Epidermal melanocyte (primary cell): ENCODE results near the gene ATXN1.

Experiments
- DNase-seq: peaks from one replicate; pipeline ENCODE4 v3.0.0; 2011; ENCODE audit warnings: low spot score; ENCODE audit not compliant: insufficient read length

Gene ATXN1

GRCh38 chr6:16504609-16505008 is 256.7 kb downstream of the ATXN1 start:
- no peak for DNase-seq

GRCh38 chr6:16503970-16504415 is 257.3 kb downstream of the ATXN1 start:
- DNase-seq, result no peak

GRCh38 chr6:16503241-16503775 is 258.0 kb downstream of the ATXN1 start:
- no peak for DNase-seq

GRCh38 chr6:16498957-16499356 is 262.3 kb downstream of the ATXN1 start:
- DNase-seq, result no peak

GRCh38 chr6:16498237-16498636 is 263.0 kb downstream of the ATXN1 start:
- DNase-seq, result no peak

GRCh38 chr6:16496991-16497801 is 264.1 kb downstream of the ATXN1 start:
- DNase-seq, result no peak

GRCh38 chr6:16496210-16496609 is 265.1 kb downstream of the ATXN1 start:
- no peak for DNase-seq

- no peak for DNase-seq
Observed at GRCh38 chr6:16494793-16495192, 266.5 kb downstream of the ATXN1 start.

GRCh38 chr6:16493802-16494201 is 267.5 kb downstream of the ATXN1 start:
- DNase-seq, result no peak

GRCh38 chr6:16493112-16493511 is 268.1 kb downstream of the ATXN1 start:
- no peak for DNase-seq

GRCh38 chr6:16491666-16492313 is 269.5 kb downstream of the ATXN1 start:
- no peak for DNase-seq

GRCh38 chr6:16490616-16491015 is 270.6 kb downstream of the ATXN1 start:
- no peak for DNase-seq

- DNase-seq, result no peak
Observed at GRCh38 chr6:16488813-16489212, 272.4 kb downstream of the ATXN1 start.

GRCh38 chr6:16487996-16488674 is 273.1 kb downstream of the ATXN1 start:
- DNase-seq, result no peak

GRCh38 chr6:16486661-16487060 is 274.6 kb downstream of the ATXN1 start:
- DNase-seq, result no peak

GRCh38 chr6:16483315-16483875 is 277.9 kb downstream of the ATXN1 start:
- DNase-seq, result no peak

- no peak for DNase-seq
Observed at GRCh38 chr6:16482702-16483314, 278.5 kb downstream of the ATXN1 start.

- no peak for DNase-seq
Observed at GRCh38 chr6:16481697-16482399, 279.4 kb downstream of the ATXN1 start.

GRCh38 chr6:16480763-16481560 is 280.3 kb downstream of the ATXN1 start:
- DNase-seq, result no peak
